IPS-18a (cell line): ENCODE results near the gene TRABD2B.

Source experiments
- H3K27ac ChIP-seq: one replicate; pipeline ENCODE4 v1.5.1; 2013; ENCODE audit warnings: low read length
- H3K27me3 ChIP-seq: one replicate; pipeline ENCODE4 v1.6.1; 2013; ENCODE audit warnings: mild to moderate bottlenecking, low read length; ENCODE audit not compliant: control insufficient read depth, insufficient read depth
- H3K36me3 ChIP-seq: one replicate; pipeline ENCODE4 v1.6.1; 2013; ENCODE audit warnings: low read depth, low read length; ENCODE audit not compliant: control insufficient read depth
- H3K4me1 ChIP-seq: one replicate; pipeline ENCODE4 v1.6.1; 2013; ENCODE audit warnings: low read depth, low read length; ENCODE audit not compliant: control insufficient read depth
- H3K4me3 ChIP-seq: one replicate; pipeline ENCODE4 v1.5.1; 2013; ENCODE audit warnings: low read length
- H3K9ac ChIP-seq: one replicate; pipeline ENCODE4 v1.6.1; 2013; ENCODE audit warnings: mild to moderate bottlenecking, low read length, moderate library complexity
- H3K9me3 ChIP-seq: one replicate; pipeline ENCODE4 v1.6.1; 2013; ENCODE audit warnings: low read depth, low read length; ENCODE audit not compliant: control insufficient read depth

Gene TRABD2B

GRCh38 chr1:47987601-47988000, 9.6 kb downstream of the TRABD2B start:
- H3K36me3 ChIP-seq, result no peaks in the 10 kb centered on the region
- peaks cover 38% of the 10 kb centered on the region for H3K4me1 ChIP-seq
- H3K9ac ChIP-seq, result no peak overlapping the region

GRCh38 chr1:47986761-47987200, 10.4 kb downstream of the TRABD2B start:
- no peaks in the 10 kb centered on the region for H3K36me3 ChIP-seq
- peaks cover 38% of the 10 kb centered on the region for H3K4me1 ChIP-seq
- H3K9ac ChIP-seq, result no peak overlapping the region
- H3K27me3 ChIP-seq, result peaks cover 38% of the 10 kb centered on the region
- H3K27ac ChIP-seq, result no peak overlapping the region
- no peaks in the 10 kb centered on the region for H3K9me3 ChIP-seq
- no peak overlapping the region for H3K4me3 ChIP-seq

More at GRCh38 chr1:47987601-47988000, 9.6 kb downstream of the TRABD2B start:
- Histone ChIP-seq H3K9me3 (no peaks in the 10 kb centered on the region), H3K4me3 (no peak overlapping the region), H3K27ac (no peak overlapping the region), H3K27me3 (peaks cover 38% of the 10 kb centered on the region)

GRCh38 chr1:47985018-47985417, 12.2 kb downstream of the TRABD2B start:
- no peak overlapping the region for H3K4me3 ChIP-seq
- H3K9me3 ChIP-seq, result no peaks in the 10 kb centered on the region
- no peaks in the 10 kb centered on the region for H3K36me3 ChIP-seq
- peaks cover 38% of the 10 kb centered on the region for H3K27me3 ChIP-seq
- H3K9ac ChIP-seq, result no peak overlapping the region
- no peak overlapping the region for H3K27ac ChIP-seq
- H3K4me1 ChIP-seq, result peaks cover 38% of the 10 kb centered on the region

GRCh38 chr1:47984175-47984789, 12.9 kb downstream of the TRABD2B start:
- H3K9ac ChIP-seq, result peak overlapping the region; percentile 7
- peak overlapping the region; percentile 46 for H3K4me3 ChIP-seq
- no peak overlapping the region for H3K27ac ChIP-seq

GRCh38 chr1:47983691-47984090, 13.5 kb downstream of the TRABD2B start:
- Histone ChIP-seq H3K9ac (peak overlapping the region; percentile 7), H3K4me1 (peaks cover 38% of the 10 kb centered on the region), H3K36me3 (no peaks in the 10 kb centered on the region), H3K4me3 (peak overlapping the region; percentile 46), H3K27ac (no peak overlapping the region), H3K9me3 (no peaks in the 10 kb centered on the region), H3K27me3 (peaks cover 38% of the 10 kb centered on the region)

More at GRCh38 chr1:47984175-47984789, 12.9 kb downstream of the TRABD2B start:
- Histone ChIP-seq H3K36me3 (no peaks in the 10 kb centered on the region), H3K9me3 (no peaks in the 10 kb centered on the region), H3K4me1 (peaks cover 38% of the 10 kb centered on the region), H3K27me3 (peaks cover 38% of the 10 kb centered on the region)

- no peak overlapping the region for H3K27ac ChIP-seq
- H3K36me3 ChIP-seq, result no peaks in the 10 kb centered on the region
- no peak overlapping the region for H3K9ac ChIP-seq
- H3K9me3 ChIP-seq, result no peaks in the 10 kb centered on the region
- H3K27me3 ChIP-seq, result peaks cover 33% of the 10 kb centered on the region
- H3K4me1 ChIP-seq, result peaks cover 33% of the 10 kb centered on the region
- no peak overlapping the region for H3K4me3 ChIP-seq
These were observed 15.4 kb downstream of the TRABD2B start for GRCh38 chr1:47981667-47982350.

GRCh38 chr1:47980501-47980900, 16.7 kb downstream of the TRABD2B start:
- Histone ChIP-seq H3K4me3 (no peak overlapping the region), H3K4me1 (peaks cover 20% of the 10 kb centered on the region), H3K9me3 (no peaks in the 10 kb centered on the region), H3K27me3 (peaks cover 22% of the 10 kb centered on the region), H3K27ac (no peak overlapping the region), H3K36me3 (no peaks in the 10 kb centered on the region), H3K9ac (no peak overlapping the region)

- Histone ChIP-seq H3K27ac (no peak overlapping the region), H3K9ac (no peak overlapping the region), H3K4me3 (no peak overlapping the region), H3K27me3 (peaks cover 14% of the 10 kb centered on the region), H3K9me3 (no peaks in the 10 kb centered on the region), H3K36me3 (no peaks in the 10 kb centered on the region), H3K4me1 (peaks cover 12% of the 10 kb centered on the region)
These were observed 17.5 kb downstream of the TRABD2B start for GRCh38 chr1:47979724-47980123.

GRCh38 chr1:47978486-47978885, 18.7 kb downstream of the TRABD2B start:
- Histone ChIP-seq H3K4me1 (peaks cover 4% of the 10 kb centered on the region), H3K36me3 (no peaks in the 10 kb centered on the region), H3K27me3 (peaks cover 4% of the 10 kb centered on the region), H3K27ac (no peak overlapping the region), H3K9me3 (no peaks in the 10 kb centered on the region), H3K9ac (no peak overlapping the region), H3K4me3 (no peak overlapping the region)

- H3K9ac ChIP-seq, result no peak overlapping the region
- no peak overlapping the region for H3K4me3 ChIP-seq
- H3K27ac ChIP-seq, result no peak overlapping the region
- H3K36me3 ChIP-seq, result no peaks in the 10 kb centered on the region
- no peaks in the 10 kb centered on the region for H3K27me3 ChIP-seq
- no peaks in the 10 kb centered on the region for H3K4me1 ChIP-seq
- H3K9me3 ChIP-seq, result no peaks in the 10 kb centered on the region
These were observed 20.5 kb downstream of the TRABD2B start for GRCh38 chr1:47976728-47977127.

- no peak overlapping the region for H3K9ac ChIP-seq
- H3K36me3 ChIP-seq, result no peaks in the 10 kb centered on the region
- no peak overlapping the region for H3K4me3 ChIP-seq
- no peaks in the 10 kb centered on the region for H3K9me3 ChIP-seq
- no peaks in the 10 kb centered on the region for H3K27me3 ChIP-seq
- H3K4me1 ChIP-seq, result no peaks in the 10 kb centered on the region
- no peak overlapping the region for H3K27ac ChIP-seq
These were observed 20.9 kb downstream of the TRABD2B start for GRCh38 chr1:47976267-47976666.
